HepG2 (cell line): ENCODE data around the gene ZKSCAN4. TPM values are rescaled to one million over a fixed set of nuclear protein-coding genes. Genes with fewer than 3 reads are reported as not detected.
A peak's percentile ranks its signal among the peaks of the same experiment; 100 is the strongest.

Source experiments
- AFF4 ChIP-seq: sonication (generic); formaldehyde crosslinking; IDR thresholded peaks from 2 replicates; pipeline ENCODE4 v1.4.0; 2020; ENCODE audit warnings: missing genetic modification reagents
- ARNT ChIP-seq: fragments of 450-650 bp; IDR thresholded peaks from 2 replicates; pipeline ENCODE4 v1.6.1; 2017
- FOXM1 ChIP-seq: sonication (generic); formaldehyde crosslinking; IDR thresholded peaks from 2 replicates; pipeline ENCODE4 v1.5.0; 2020; ENCODE audit warnings: missing genetic modification reagents
- HDAC1 ChIP-seq: sonication (generic); formaldehyde crosslinking; IDR thresholded peaks from 2 replicates; pipeline ENCODE4 v1.5.1; 2020; ENCODE audit warnings: mild to moderate bottlenecking, missing genetic modification reagents
- HNRNPH1 ChIP-seq: fragments of 200-400 bp; formaldehyde crosslinking; optimal IDR thresholded peaks from 2 replicates; pipeline ENCODE3; 2017; ENCODE audit warnings: mild to moderate bottlenecking, low read depth, low read length
- SOX13 ChIP-seq, 3 experiments: fragments of 450-650 bp in 1 of 3; sonication (generic) in 1 of 3; formaldehyde crosslinking in 1 of 3; IDR thresholded peaks in 2 of 3; conservative IDR thresholded peaks in 1 of 3; 2 replicates each; pipeline versions ENCODE4 v1.5.0 to v1.6.1; 2016 to 2020; ENCODE audit warnings: antibody characterized with exemption in 1 of 3, mild to moderate bottlenecking in 1 of 3, missing compliant biosample characterization in 1 of 3, missing genetic modification reagents in 1 of 3, moderate library complexity in 1 of 3
- ZFX ChIP-seq: sonication (generic); formaldehyde crosslinking; IDR thresholded peaks from 2 replicates; pipeline ENCODE4 v1.4.0; 2020; ENCODE audit warnings: mild to moderate bottlenecking, low read depth, missing genetic modification reagents, moderate library complexity
- ZNF441 ChIP-seq: sonication (generic); formaldehyde crosslinking; IDR thresholded peaks from 2 replicates; pipeline ENCODE4 v1.7.0; 2021; ENCODE audit warnings: missing genetic modification reagents, borderline replicate concordance
- ZNF629 ChIP-seq: sonication (generic); formaldehyde crosslinking; conservative IDR thresholded peaks from 2 replicates; pipeline ENCODE4 v1.5.0; 2020; ENCODE audit warnings: missing genetic modification reagents
- polyA plus RNA-seq, 8 experiments: library from polyadenylated mRNA; depleted of rRNA in 3 of 8; stranded (reverse) in 7 of 8; unstranded in 1 of 8; fragments of >200 nt; fragmentation: Illumina TruSeq in 4 of 8; extraction: Trizol in 4 of 8; gene quantifications; 2 replicates each; pipeline versions ENCODE4 v1.2.1 to v1.2.3, GENCODE V29; 2011 to 2016; ENCODE audit warnings: low read depth in 4 of 8, missing spikeins in 1 of 8, mixed read lengths in 1 of 8; ENCODE audit not compliant: insufficient read depth in 1 of 8
- total RNA-seq, 5 experiments: library from RNA; depleted of rRNA; stranded (reverse); fragments of >200 nt; fragmentation: Illumina TruSeq; extraction: Trizol; gene quantifications; 2 replicates each; pipeline ENCODE4 v1.2.3, GENCODE V29; 2016; ENCODE audit warnings: low read depth in 1 of 5
- TF ChIP-seq, protein P1 (sequence below): sonication (generic); formaldehyde crosslinking; IDR thresholded peaks from 2 replicates; pipeline ENCODE4 v1.4.0; 2020; ENCODE audit warnings: low read depth, mild to moderate bottlenecking, missing genetic modification reagents
- TF ChIP-seq, protein P2 (sequence below): sonication (generic); formaldehyde crosslinking; IDR thresholded peaks from 2 replicates; pipeline ENCODE4 v1.4.0; 2020; ENCODE audit warnings: mild to moderate bottlenecking, missing genetic modification reagents, borderline replicate concordance
- TF ChIP-seq, protein P3 (sequence below): sonication (generic); formaldehyde crosslinking; conservative IDR thresholded peaks from 2 replicates; pipeline ENCODE4 v1.4.0; 2020; ENCODE audit warnings: missing genetic modification reagents
- TF ChIP-seq, protein P4 (sequence below): sonication (generic); formaldehyde crosslinking; IDR thresholded peaks from 2 replicates; pipeline ENCODE4 v1.4.0; 2020; ENCODE audit warnings: missing genetic modification reagents
- TF ChIP-seq, protein P5 (sequence below): sonication (generic); formaldehyde crosslinking; conservative IDR thresholded peaks from 2 replicates; pipeline ENCODE4 v1.8.1; 2023; ENCODE audit warnings: missing genetic modification reagents

ZKSCAN4 gene
- total and polyA plus RNA-seq, 2 of the 13 experiments (the other 11 are each of a cell fraction or from before 2014, with no cell fraction given) = 2.9 to 7.8 TPM

DNA sequence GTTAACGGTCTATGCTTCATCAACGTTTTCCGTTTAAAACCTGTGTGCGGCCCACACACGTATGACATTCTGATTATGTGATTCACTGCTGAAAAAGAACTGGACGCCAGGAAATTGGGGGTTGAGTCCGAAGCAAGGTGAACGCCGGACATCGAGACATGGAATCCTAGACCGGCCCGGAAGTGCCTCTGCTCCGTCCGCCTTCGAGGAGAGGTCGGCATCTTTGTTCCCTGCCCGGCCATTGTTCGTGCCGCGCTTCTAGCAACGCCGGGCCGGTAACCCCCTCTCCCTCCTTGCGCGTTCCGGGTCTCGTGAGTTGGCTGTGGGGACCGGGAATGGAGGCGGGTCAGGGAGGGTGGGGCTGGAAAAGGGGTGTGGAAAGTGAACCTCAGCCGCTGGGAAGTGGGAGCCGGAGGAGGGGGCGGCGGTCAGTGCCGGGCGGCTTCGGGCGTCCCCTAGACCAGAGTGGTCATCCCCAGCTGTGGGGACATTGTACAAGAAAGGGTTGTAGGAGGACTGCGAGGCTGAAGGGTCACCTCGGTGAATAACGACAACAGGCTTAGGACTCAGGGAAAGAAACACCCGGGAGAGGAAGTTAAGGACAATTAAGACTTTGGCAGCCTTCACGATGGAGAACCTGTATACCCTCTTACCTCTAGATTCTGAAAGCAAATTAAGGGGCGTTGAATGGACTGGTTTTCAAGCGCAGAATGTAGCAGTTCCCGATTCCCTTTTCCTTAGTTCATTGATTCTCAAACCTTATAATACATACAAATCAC lies 26.8 kb downstream of the ZKSCAN4 start, which contains the start of gene ZSCAN9 (continued):
- TF ChIP-seq, protein P1, sequence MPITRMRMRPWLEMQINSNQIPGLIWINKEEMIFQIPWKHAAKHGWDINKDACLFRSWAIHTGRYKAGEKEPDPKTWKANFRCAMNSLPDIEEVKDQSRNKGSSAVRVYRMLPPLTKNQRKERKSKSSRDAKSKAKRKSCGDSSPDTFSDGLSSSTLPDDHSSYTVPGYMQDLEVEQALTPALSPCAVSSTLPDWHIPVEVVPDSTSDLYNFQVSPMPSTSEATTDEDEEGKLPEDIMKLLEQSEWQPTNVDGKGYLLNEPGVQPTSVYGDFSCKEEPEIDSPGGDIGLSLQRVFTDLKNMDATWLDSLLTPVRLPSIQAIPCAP (CRISPR knock-in tag) = peak; percentile 61; the same call in 1 of the 2 replicates
- TF ChIP-seq HDAC1 (CRISPR knock-in tag) (peak; percentile 94), ARNT (no peak), FOXM1 (CRISPR knock-in tag) (no peak), ZNF441 (CRISPR knock-in tag) (peak; percentile 83; the same call in 1 of the 2 replicates), ZFX (CRISPR knock-in tag) (peak; percentile 88), SOX13 (IDR thresholded peaks at IDR 0.05) (peak; percentile 59; the same call in 1 of the 2 replicates), SOX13 (CRISPR knock-in tag; conservative IDR thresholded peaks at IDR 0.05 in 1 of 2, IDR thresholded peaks at IDR 0.05 in 1 of 2) (peak in 1 of 2 experiments; percentile 90; a peak in 2 of 4 replicates), HNRNPH1 (no peak), ZNF629 (CRISPR knock-in tag) (no peak), AFF4 (CRISPR knock-in tag) (no peak)
- TF ChIP-seq, protein P2, sequence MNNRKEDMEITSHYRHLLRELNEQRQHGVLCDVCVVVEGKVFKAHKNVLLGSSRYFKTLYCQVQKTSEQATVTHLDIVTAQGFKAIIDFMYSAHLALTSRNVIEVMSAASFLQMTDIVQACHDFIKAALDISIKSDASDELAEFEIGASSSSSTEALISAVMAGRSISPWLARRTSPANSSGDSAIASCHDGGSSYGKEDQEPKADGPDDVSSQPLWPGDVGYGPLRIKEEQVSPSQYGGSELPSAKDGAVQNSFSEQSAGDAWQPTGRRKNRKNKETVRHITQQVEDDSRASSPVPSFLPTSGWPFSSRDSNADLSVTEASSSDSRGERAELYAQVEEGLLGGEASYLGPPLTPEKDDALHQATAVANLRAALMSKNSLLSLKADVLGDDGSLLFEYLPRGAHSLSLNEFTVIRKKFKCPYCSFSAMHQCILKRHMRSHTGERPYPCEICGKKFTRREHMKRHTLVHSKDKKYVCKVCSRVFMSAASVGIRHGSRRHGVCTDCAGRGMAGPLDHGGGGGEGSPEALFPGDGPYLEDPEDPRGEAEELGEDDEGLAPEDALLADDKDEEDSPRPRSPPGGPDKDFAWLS (CRISPR knock-in tag) = peak; percentile 89; the same call in 1 of the 2 replicates
- TF ChIP-seq, protein P3, sequence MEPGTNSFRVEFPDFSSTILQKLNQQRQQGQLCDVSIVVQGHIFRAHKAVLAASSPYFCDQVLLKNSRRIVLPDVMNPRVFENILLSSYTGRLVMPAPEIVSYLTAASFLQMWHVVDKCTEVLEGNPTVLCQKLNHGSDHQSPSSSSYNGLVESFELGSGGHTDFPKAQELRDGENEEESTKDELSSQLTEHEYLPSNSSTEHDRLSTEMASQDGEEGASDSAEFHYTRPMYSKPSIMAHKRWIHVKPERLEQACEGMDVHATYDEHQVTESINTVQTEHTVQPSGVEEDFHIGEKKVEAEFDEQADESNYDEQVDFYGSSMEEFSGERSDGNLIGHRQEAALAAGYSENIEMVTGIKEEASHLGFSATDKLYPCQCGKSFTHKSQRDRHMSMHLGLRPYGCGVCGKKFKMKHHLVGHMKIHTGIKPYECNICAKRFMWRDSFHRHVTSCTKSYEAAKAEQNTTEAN = no peak
- TF ChIP-seq, protein P4, sequence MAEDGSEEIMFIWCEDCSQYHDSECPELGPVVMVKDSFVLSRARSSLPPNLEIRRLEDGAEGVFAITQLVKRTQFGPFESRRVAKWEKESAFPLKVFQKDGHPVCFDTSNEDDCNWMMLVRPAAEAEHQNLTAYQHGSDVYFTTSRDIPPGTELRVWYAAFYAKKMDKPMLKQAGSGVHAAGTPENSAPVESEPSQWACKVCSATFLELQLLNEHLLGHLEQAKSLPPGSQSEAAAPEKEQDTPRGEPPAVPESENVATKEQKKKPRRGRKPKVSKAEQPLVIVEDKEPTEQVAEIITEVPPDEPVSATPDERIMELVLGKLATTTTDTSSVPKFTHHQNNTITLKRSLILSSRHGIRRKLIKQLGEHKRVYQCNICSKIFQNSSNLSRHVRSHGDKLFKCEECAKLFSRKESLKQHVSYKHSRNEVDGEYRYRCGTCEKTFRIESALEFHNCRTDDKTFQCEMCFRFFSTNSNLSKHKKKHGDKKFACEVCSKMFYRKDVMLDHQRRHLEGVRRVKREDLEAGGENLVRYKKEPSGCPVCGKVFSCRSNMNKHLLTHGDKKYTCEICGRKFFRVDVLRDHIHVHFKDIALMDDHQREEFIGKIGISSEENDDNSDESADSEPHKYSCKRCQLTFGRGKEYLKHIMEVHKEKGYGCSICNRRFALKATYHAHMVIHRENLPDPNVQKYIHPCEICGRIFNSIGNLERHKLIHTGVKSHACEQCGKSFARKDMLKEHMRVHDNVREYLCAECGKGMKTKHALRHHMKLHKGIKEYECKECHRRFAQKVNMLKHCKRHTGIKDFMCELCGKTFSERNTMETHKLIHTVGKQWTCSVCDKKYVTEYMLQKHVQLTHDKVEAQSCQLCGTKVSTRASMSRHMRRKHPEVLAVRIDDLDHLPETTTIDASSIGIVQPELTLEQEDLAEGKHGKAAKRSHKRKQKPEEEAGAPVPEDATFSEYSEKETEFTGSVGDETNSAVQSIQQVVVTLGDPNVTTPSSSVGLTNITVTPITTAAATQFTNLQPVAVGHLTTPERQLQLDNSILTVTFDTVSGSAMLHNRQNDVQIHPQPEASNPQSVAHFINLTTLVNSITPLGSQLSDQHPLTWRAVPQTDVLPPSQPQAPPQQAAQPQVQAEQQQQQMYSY (CRISPR knock-in tag) = no peak
- TF ChIP-seq, protein P5, sequence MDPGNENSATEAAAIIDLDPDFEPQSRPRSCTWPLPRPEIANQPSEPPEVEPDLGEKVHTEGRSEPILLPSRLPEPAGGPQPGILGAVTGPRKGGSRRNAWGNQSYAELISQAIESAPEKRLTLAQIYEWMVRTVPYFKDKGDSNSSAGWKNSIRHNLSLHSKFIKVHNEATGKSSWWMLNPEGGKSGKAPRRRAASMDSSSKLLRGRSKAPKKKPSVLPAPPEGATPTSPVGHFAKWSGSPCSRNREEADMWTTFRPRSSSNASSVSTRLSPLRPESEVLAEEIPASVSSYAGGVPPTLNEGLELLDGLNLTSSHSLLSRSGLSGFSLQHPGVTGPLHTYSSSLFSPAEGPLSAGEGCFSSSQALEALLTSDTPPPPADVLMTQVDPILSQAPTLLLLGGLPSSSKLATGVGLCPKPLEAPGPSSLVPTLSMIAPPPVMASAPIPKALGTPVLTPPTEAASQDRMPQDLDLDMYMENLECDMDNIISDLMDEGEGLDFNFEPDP (CRISPR knock-in tag) = no peak
